Hepatocyte (in vitro differentiated cells): Measurements from ENCODE around the gene PCLO.

Experiments used
- CTCF ChIP-seq: fragments of 200-600 bp; sonication (generic); IDR thresholded peaks from 2 replicates; pipeline ENCODE4 v1.5.1; 2016; ENCODE audit warnings: antibody characterized with exemption, mild to moderate bottlenecking; ENCODE audit not compliant: poor library complexity
- EZH2 ChIP-seq: fragments of 200-600 bp; sonication (generic); IDR thresholded peaks from 2 replicates; pipeline ENCODE4 v1.6.1; 2016; ENCODE audit warnings: antibody characterized with exemption, mild to moderate bottlenecking, borderline replicate concordance

DNA sequence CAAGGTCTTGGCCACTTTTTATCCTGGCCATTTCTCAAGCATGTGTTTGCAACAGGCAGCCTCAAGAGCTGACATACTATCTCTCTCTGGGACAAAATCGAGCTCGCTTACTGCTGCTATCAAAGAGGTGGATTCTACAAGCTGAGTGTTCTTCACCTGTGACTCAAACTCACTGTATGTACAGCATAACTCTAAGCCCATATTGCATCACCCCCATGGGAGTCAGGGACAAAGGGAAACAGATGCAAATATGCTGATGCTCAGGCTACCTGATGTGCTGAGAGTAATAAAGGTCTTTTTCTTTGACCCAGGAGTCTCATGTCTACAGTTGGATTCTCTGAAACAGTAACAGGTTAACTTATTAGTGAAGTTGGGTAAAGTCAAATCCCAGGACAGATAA lies 45.2 kb downstream of the PCLO start:
- TF ChIP-seq CTCF (no peak), EZH2 (no peak)
